Measurements from ENCODE around the gene HOXA11.

HOXA11 gene

GRCh38 chr7:27147199-27148030, 37.6 kb downstream of the HOXA11 start, which contains the start of gene HOXA6:
Gene HOXA6 (minus strand): TSS chr7:27147774. CDS start chr7:27147749, 25 bp downstream.
- DNase-seq (ENCODE audit: low spot score), result no peak

DNA sequence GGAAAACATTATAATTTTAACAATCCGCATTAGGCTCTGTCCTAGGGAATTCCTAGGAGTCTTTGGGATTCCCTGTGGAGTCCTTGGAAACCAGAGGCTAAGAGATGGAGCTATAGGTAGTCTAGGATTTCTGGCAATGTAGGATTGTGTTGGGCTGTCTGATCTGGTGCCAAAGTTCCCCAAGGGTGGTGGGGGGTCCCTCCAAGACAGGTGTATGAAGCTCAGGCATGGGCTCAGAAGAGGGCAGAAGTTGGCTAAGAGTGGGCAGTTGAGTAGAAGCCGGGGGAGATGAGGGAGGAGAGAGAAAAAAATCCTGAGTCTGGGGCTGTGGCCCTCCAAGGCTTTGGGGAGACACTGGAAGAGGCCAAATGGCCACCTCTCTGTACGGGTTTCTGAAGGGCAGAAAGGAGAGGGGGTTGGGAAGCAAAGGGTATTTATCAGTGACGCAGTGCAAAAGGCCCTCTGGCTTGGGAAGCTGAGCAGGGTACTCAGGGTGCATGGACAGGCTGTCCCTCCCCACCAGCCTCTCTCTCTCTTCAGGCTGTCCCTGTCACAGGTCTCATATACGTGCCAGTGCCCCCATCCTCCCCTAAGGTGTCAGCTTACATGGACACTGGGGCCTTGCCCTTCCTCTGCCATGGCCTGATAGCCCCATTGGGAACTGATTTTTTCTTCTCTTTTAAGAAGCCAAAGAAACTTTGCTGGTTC, 38.4 kb downstream of the HOXA11 start:
- no peak for DNase-seq (ENCODE audit: low spot score)

GRCh38 chr7:27145914-27146412, 39.1 kb downstream of the HOXA11 start:
- no peak for DNase-seq (ENCODE audit: low spot score)

DNA sequence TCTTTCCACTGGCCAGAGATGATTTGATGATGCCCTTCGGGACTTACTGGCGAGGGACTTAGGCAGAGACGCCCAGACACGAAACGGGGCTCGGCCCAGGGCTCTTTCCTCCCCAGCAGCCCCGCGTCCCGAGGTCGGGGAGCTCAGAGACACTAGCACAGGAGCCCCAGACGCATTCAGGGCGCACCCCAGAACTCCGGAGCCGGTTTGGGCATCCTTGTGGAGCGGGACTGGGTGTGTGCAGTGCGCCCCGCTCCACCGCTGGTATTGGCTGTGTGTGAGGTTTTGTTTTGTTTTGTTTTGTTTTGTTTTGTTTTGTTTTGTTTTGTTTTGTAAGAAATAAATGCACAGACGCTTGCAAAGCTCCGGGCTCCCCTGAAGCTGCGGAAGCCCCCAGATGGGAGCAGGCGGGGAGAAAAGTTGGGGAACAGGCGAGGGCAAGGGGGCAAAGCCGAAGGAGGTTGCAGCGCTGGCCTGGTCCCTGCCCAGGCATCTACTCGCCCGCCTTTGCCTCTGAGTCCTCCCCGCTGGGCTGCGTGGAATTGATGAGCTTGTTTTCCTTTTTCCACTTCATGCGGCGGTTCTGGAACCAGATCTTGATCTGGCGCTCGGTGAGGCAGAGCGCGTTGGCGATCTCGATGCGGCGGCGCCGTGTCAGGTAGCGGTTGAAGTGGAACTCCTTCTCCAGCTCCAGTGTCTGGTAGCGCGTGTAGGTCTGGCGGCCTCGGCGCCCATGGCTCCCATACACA, 39.7 kb downstream of the HOXA11 start:
- DNase-seq (ENCODE audit: low spot score), result no peak

DNA sequence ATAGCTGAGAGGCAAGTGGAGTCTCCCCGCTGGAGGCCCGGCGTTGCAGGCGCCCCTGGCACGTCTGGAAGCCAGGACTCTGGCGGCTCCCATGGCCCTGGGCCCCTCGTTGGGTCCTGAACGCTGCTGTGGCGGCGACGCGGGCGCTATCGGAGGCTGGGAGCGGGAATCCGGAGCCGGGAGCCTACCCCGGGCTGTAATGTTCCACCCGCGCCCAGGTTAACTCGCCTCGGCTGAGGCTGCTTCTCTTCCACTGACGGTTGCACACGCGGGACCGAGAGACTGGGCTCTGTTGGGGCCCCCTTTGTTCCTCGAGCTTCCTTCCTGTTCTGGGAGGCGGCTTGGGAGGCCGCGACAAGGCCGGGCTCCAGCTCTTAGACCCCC, 40.3 kb downstream of the HOXA11 start:
- no peak for DNase-seq (ENCODE audit: low spot score)

DNA sequence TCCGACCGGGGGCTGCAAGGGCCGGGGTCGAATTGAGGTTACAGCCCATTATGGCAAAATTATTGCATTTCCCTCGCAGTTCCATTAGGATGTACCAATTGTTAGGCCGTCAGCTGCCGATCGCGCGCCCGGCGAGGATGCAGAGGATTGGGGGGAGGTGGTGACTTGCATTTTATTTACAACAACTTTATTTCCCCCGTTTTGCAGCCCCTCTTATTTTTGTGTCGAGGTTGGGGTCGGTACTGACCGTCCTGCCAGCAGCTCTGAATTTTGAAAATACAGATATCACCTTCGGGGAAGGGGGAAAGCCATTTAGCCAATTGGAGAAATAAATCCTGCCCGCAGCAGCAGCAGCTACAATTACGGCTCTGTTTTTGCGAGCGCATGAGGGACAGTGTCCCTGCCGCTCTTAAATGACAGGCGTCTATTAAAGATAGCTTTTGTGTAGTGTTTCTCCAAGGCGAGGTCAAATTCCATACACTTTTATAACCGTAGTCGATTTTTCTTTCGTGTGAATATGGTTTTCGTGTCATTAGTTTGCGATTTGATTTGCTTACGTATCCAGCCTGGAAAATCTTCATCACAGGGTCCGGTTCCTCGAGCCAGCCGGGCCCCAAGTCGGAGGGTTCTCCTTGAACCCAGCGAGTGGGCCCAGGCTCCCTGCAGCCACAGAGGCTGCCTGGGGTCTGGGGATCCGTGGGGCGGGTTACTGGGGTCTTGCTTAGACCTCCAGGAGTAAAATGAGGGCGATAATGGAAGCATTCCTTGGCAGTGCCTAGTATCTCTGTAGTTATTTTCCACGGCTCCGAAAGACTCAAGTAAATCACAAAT, 40.9 kb downstream of the HOXA11 start:
- no peak for DNase-seq (ENCODE audit: low spot score)

DNA sequence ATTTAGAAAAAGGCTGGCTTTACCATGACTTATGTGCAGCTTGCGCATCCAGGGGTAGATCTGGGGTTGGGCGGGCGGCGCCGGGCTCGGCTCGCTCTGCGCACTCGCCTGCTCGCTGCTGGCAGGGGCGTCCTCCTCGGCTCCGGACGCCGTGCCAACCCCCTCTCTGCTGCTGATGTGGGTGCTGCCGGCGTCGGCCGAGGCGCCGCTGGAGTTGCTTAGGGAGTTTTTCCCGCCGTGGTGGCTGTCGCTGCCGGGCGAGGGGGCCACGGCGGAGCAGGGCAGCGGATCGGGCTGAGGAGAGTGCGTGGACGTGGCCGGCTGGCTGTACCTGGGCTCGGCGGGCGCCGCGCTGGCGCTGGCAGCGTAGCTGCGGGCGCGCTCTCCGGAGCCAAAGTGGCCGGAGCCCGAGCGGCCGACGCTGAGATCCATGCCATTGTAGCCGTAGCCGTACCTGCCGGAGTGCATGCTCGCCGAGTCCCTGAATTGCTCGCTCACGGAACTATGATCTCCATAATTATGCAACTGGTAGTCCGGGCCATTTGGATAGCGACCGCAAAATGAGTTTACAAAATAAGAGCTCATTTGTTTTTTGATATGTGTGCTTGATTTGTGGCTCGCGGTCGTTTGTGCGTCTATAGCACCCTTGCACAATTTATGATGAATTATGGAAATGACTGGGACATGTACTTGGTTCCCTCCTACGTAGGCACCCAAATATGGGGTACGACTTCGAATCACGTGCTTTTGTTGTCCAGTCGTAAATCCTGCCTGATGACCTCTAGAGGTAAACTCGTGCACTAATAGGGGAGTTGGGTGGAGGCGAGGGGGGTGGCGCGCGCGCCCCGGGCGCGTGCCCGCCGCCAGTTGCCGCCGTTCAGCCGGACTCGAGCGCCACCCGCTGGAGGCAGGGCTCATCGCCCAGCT, 41.7 kb downstream of the HOXA11 start, which contains the start of gene HOXA5:
Gene HOXA5, minus strand, starts transcription at position 659 of the 927 bp plus-strand sequence. Its CDS starts 74 bp downstream, at position 585.
- no peak for DNase-seq (ENCODE audit: low spot score)

DNA sequence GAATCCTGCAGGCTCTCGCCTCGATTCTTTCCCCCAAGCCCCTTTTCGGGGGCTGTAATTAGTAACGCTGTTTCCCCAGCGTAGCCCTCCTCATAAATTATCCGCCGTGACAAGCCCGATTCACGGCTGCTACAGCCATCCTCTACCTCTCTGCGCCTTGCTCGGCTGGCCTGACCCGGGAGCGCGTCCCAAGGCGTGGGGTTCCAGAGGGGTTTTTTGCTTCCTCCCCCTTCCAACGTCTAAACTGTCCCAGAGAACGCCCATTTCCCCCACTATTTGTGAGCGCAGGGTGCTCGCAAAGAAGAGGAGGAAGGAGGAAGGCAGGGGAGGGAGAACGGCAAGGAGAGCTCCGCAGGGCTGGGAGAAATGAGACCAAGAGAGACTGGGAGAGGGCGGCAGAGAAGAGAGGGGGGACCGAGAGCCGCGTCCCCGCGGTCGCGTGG, 42.4 kb downstream of the HOXA11 start:
- DNase-seq (ENCODE audit: low spot score), result no peak

GRCh38 chr7:27141923-27142579, 43.0 kb downstream of the HOXA11 start:
- DNase-seq (ENCODE audit: low spot score), result no peak

- DNase-seq (ENCODE audit: low spot score), result no peak
These were observed 43.7 kb downstream of the HOXA11 start for GRCh38 chr7:27141137-27141922.

DNA sequence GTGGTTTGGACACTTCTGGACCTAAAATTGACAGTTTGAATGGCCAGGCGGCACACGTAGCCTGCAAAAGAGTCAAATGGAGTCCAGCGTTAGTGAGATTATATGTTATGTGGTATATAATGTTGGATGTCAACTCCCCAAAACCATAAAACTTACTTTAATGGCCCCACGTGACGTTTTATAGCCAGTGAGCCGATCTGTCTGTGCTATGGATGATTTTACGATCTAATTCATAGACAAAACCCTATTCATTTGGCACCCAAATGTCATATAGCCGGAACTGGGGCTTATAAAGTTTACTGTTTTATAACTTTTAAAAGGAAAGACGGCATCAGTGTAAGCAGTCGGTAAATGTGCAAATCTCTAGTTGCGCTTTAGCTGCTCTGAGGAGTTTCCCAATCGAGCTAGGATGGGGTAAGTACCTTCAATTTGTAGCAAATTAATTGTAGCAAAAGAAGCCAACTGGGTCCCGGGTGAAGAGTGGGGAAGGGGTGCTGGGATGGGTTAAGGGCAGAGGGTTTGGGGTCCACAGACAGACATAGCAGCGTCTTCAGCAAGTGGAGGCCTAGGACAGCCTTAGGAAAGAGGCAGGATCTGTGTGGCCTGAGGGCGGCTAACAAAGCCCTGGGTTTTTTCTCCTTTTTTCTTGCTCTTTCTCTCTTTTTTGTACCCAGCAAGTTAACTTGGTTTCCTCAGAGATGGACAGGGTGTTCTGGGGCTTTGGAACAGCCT, 44.7 kb downstream of the HOXA11 start:
- no peak for DNase-seq (ENCODE audit: low spot score)

DNA sequence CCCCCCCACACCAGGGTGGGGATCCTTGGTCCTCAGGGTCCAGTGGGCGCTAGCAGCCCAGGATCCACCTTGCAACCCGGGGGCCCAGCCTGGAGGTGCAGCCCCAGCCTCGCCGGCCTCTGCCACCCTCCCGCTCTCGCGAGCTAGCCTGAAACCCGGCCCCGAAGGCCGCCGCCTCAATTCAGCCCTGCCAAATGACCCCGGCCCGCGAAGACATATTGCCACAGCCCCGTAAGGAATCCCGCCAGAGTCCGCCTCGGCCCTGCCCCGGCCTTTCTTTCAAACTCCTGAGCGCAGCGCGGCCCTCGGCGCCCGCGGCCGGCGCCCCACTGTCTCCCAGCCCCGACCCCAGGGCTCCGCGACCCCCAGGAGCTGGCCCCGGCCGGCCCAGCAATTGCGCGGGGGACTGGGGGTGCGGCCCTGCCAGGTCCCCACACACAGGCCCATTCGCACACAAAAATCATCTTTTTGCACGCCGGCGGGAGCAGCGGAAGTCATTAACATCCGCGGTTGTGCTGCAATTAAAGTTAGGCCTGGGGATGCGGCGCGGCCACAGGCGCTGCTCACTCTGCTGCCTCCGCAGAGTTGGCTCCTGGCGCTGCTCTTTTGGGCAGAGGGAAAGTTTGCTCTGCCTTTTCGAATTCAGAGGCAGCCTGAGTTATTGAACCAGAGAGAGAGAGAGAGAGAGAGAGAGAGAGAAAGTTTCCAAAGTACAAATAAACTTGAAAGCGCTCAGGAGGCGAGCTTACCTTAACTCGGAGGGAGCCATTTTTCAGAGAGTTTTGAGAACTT, 45.5 kb downstream of the HOXA11 start:
- no peak for DNase-seq (ENCODE audit: low spot score)

- no peak for DNase-seq (ENCODE audit: low spot score)
These were observed 46.1 kb downstream of the HOXA11 start for GRCh38 chr7:27138985-27139333.

GRCh38 chr7:27138472-27138871, 46.6 kb downstream of the HOXA11 start:
- no peak for DNase-seq (ENCODE audit: low spot score)

- no peak for DNase-seq (ENCODE audit: low spot score)
These were observed 47.3 kb downstream of the HOXA11 start for GRCh38 chr7:27137640-27138315.

DNA sequence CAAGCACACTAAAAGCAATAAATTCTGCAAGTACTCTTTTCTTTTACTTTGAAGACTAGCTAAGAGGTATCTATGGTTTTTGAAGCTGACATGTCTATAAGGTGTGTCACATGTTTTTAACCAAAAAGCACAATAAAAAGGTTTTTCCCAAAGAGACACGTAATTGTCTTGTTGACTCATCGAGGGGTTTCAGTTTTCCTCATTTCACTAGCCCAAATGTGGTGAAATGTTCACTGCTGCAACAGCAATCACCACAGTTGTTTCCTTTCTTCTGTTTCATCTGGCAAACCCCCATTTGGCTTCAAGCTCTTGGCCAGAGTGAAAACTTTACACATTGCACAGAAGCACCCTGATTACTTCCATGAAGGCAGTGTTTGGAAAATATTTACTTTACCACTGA, 50.6 kb downstream of the HOXA11 start:
- DNase-seq (ENCODE audit: low spot score), result peak; percentile 81
